HEK293 (cell line): ENCODE data around the gene PTGES.

Experiments
- CTCF ChIA-PET: fragments of 350-600 bp; formaldehyde crosslinking; extraction: SDS; loops from one replicate; lab custom pipeline; 2021; ENCODE audit warnings: antibody characterized with exemption; lab: Yijun Ruan, JAX
- POLR2A ChIA-PET: fragments of 300-600 bp; formaldehyde crosslinking; extraction: SDS; loops from one replicate; lab custom pipeline; 2020; ENCODE audit warnings: antibody characterized with exemption, inconsistent platforms; lab: Yijun Ruan, JAX
- H3K27ac ChIP-seq: fragments of 200-500 bp; sonication (Bioruptor generic); 2 replicates; pipeline ENCODE4 v1.5.1; 2014; ENCODE audit warnings: low read depth, low read length, control low read depth, inconsistent platforms; ENCODE audit errors: extremely low read depth
- H3K36me3 ChIP-seq, 2 experiments: fragments of 200-500 bp in 1 of 2; sonication (Bioruptor generic) in 1 of 2; 1 replicate in 1 of 2; 2 replicates in 1 of 2; pipeline ENCODE4 v1.5.1; 2014 to 2017; ENCODE audit warnings: inconsistent platforms in 2 of 2, low read length in 2 of 2; ENCODE audit not compliant: control insufficient read depth in 2 of 2, insufficient read depth in 1 of 2
- H3K4me1 ChIP-seq: fragments of 200-500 bp; sonication (Bioruptor generic); 2 replicates; pipeline ENCODE4 v1.5.1; 2014; ENCODE audit warnings: mild to moderate bottlenecking, low read length, inconsistent platforms; ENCODE audit not compliant: control insufficient read depth, insufficient read depth
- H3K4me3 ChIP-seq: 2 replicates; pipeline ENCODE4 v1.5.1; 2011; ENCODE audit warnings: low read depth, mild to moderate bottlenecking, control low read depth, low read length, moderate library complexity
- H3K9me3 ChIP-seq: fragments of 200-500 bp; sonication (Bioruptor generic); 2 replicates; pipeline ENCODE4 v1.5.1; 2014; ENCODE audit warnings: low read depth, low read length, inconsistent platforms; ENCODE audit not compliant: control insufficient read depth, insufficient read depth
- FEZF1 ChIP-seq: fragments of 450-650 bp; formaldehyde crosslinking; IDR thresholded peaks from 2 replicates; pipeline ENCODE4 v1.5.1; 2016; ENCODE audit warnings: missing biosample characterization, missing genetic modification characterization
- KLF1 ChIP-seq: fragments of 450-650 bp; formaldehyde crosslinking; IDR thresholded peaks from 2 replicates; pipeline ENCODE4 v1.5.1; 2016; ENCODE audit warnings: missing biosample characterization, missing genetic modification characterization
- KLF10 ChIP-seq: fragments of 450-650 bp; IDR thresholded peaks from 2 replicates; pipeline ENCODE4 v1.5.1; 2018; ENCODE audit warnings: missing biosample characterization, mild to moderate bottlenecking, missing genetic modification characterization
- KLF7 ChIP-seq: fragments of 450-650 bp; formaldehyde crosslinking; IDR thresholded peaks from 2 replicates; pipeline ENCODE4 v1.5.1; 2016; ENCODE audit warnings: missing biosample characterization, missing genetic modification characterization, borderline replicate concordance
- KLF9 ChIP-seq: fragments of 450-650 bp; formaldehyde crosslinking; IDR thresholded peaks from 2 replicates; pipeline ENCODE4 v1.5.1; 2016; ENCODE audit warnings: missing biosample characterization, missing genetic modification characterization, low read depth
- YY1 ChIP-seq: fragments of 450-650 bp; formaldehyde crosslinking; IDR thresholded peaks from 2 replicates; pipeline ENCODE4 v1.5.1; 2018; ENCODE audit warnings: missing biosample characterization, missing genetic modification characterization
- YY2 ChIP-seq: fragments of 450-650 bp; formaldehyde crosslinking; IDR thresholded peaks from 2 replicates; pipeline ENCODE4 v1.5.1; 2016; ENCODE audit warnings: missing biosample characterization, missing genetic modification characterization
- ZBTB20 ChIP-seq: fragments of 450-650 bp; formaldehyde crosslinking; IDR thresholded peaks from 2 replicates; pipeline ENCODE4 v1.5.1; 2016; ENCODE audit warnings: missing biosample characterization, missing genetic modification characterization
- ZFP3 ChIP-seq: fragments of 450-650 bp; formaldehyde crosslinking; IDR thresholded peaks from 2 replicates; pipeline ENCODE4 v1.5.1; 2016; ENCODE audit warnings: low read depth, missing biosample characterization, missing genetic modification characterization
- ZFP69B ChIP-seq: fragments of 450-650 bp; formaldehyde crosslinking; IDR thresholded peaks from 2 replicates; pipeline ENCODE4 v1.5.1; 2016; ENCODE audit warnings: missing biosample characterization, missing genetic modification characterization
- ZIC2 ChIP-seq: fragments of 450-650 bp; formaldehyde crosslinking; IDR thresholded peaks from 2 replicates; pipeline ENCODE4 v1.5.1; 2016; ENCODE audit warnings: missing biosample characterization, missing genetic modification characterization
- ZNF140 ChIP-seq: fragments of 450-650 bp; formaldehyde crosslinking; IDR thresholded peaks from 2 replicates; pipeline ENCODE4 v1.5.1; 2016; ENCODE audit warnings: missing biosample characterization, missing genetic modification characterization
- ZNF16 ChIP-seq: fragments of 450-650 bp; formaldehyde crosslinking; IDR thresholded peaks from 2 replicates; pipeline ENCODE4 v1.5.1; 2016; ENCODE audit warnings: low read depth, missing biosample characterization, missing genetic modification characterization
- ZNF169 ChIP-seq: fragments of 450-650 bp; formaldehyde crosslinking; IDR thresholded peaks from 2 replicates; pipeline ENCODE4 v1.5.1; 2016; ENCODE audit warnings: missing biosample characterization, missing genetic modification characterization
- ZNF211 ChIP-seq: fragments of 450-650 bp; formaldehyde crosslinking; IDR thresholded peaks from 2 replicates; pipeline ENCODE4 v1.5.1; 2016; ENCODE audit warnings: low read depth, missing biosample characterization, missing genetic modification characterization
- ZNF214 ChIP-seq: fragments of 450-650 bp; formaldehyde crosslinking; IDR thresholded peaks from 2 replicates; pipeline ENCODE4 v1.5.1; 2017; ENCODE audit warnings: missing biosample characterization, mild to moderate bottlenecking, missing genetic modification characterization, borderline replicate concordance
- ZNF223 ChIP-seq: fragments of 450-650 bp; formaldehyde crosslinking; IDR thresholded peaks from 2 replicates; pipeline ENCODE4 v1.5.1; 2016; ENCODE audit warnings: missing biosample characterization, missing genetic modification characterization
- ZNF366 ChIP-seq: fragments of 450-650 bp; formaldehyde crosslinking; conservative IDR thresholded peaks from 2 replicates; pipeline ENCODE4 v1.5.1; 2016; ENCODE audit warnings: missing biosample characterization, missing genetic modification characterization
- ZNF394 ChIP-seq: fragments of 450-650 bp; formaldehyde crosslinking; IDR thresholded peaks from 2 replicates; pipeline ENCODE4 v1.5.1; 2016; ENCODE audit warnings: missing biosample characterization, missing genetic modification characterization, mild to moderate bottlenecking, moderate library complexity, borderline replicate concordance
- ZNF416 ChIP-seq: fragments of 450-650 bp; formaldehyde crosslinking; IDR thresholded peaks from 2 replicates; pipeline ENCODE4 v1.5.1; 2016; ENCODE audit warnings: missing biosample characterization, missing genetic modification characterization
- ZNF501 ChIP-seq: fragments of 450-650 bp; formaldehyde crosslinking; IDR thresholded peaks from 2 replicates; pipeline ENCODE4 v1.5.1; 2016; ENCODE audit warnings: missing biosample characterization, missing genetic modification characterization
- ZNF521 ChIP-seq: fragments of 450-650 bp; formaldehyde crosslinking; IDR thresholded peaks from 2 replicates; pipeline ENCODE4 v1.5.1; 2017; ENCODE audit warnings: missing biosample characterization, mild to moderate bottlenecking, missing genetic modification characterization
- ZNF555 ChIP-seq: fragments of 450-650 bp; formaldehyde crosslinking; conservative IDR thresholded peaks from 2 replicates; pipeline ENCODE4 v1.5.1; 2017; ENCODE audit warnings: missing biosample characterization, mild to moderate bottlenecking, missing genetic modification characterization, inconsistent platforms
- ZNF621 ChIP-seq: fragments of 450-650 bp; formaldehyde crosslinking; IDR thresholded peaks from 2 replicates; pipeline ENCODE4 v1.5.1; 2017; ENCODE audit warnings: missing biosample characterization, missing genetic modification characterization
- ZNF623 ChIP-seq: fragments of 450-650 bp; formaldehyde crosslinking; IDR thresholded peaks from 2 replicates; pipeline ENCODE4 v1.5.1; 2016; ENCODE audit warnings: missing biosample characterization, missing genetic modification characterization
- ZNF747 ChIP-seq: fragments of 450-650 bp; formaldehyde crosslinking; IDR thresholded peaks from 2 replicates; pipeline ENCODE4 v1.5.1; 2016; ENCODE audit warnings: missing biosample characterization, missing genetic modification characterization
- ZNF791 ChIP-seq: fragments of 450-650 bp; formaldehyde crosslinking; IDR thresholded peaks from 2 replicates; pipeline ENCODE4 v1.5.1; 2016; ENCODE audit warnings: missing biosample characterization, missing genetic modification characterization
- TF ChIP-seq, protein P1 (sequence below): fragments of 450-650 bp; formaldehyde crosslinking; IDR thresholded peaks from 2 replicates; pipeline ENCODE4 v1.5.1; 2016; ENCODE audit warnings: missing biosample characterization, missing genetic modification characterization
- TF ChIP-seq, protein P2 (sequence below): IDR thresholded peaks from 2 replicates; pipeline ENCODE4 v1.6.1; 2011; ENCODE audit warnings: mild to moderate bottlenecking, low read depth, low read length, borderline replicate concordance
- TF ChIP-seq, protein P3 (sequence below): fragments of 450-650 bp; formaldehyde crosslinking; IDR thresholded peaks from 2 replicates; pipeline ENCODE4 v1.5.1; 2016; ENCODE audit warnings: missing biosample characterization, missing genetic modification characterization
- TF ChIP-seq, protein P4 (sequence below): fragments of 450-650 bp; formaldehyde crosslinking; conservative IDR thresholded peaks from 2 replicates; pipeline ENCODE4 v1.5.1; 2016; ENCODE audit warnings: low read depth, missing biosample characterization, missing genetic modification characterization

The PTGES gene

DNA sequence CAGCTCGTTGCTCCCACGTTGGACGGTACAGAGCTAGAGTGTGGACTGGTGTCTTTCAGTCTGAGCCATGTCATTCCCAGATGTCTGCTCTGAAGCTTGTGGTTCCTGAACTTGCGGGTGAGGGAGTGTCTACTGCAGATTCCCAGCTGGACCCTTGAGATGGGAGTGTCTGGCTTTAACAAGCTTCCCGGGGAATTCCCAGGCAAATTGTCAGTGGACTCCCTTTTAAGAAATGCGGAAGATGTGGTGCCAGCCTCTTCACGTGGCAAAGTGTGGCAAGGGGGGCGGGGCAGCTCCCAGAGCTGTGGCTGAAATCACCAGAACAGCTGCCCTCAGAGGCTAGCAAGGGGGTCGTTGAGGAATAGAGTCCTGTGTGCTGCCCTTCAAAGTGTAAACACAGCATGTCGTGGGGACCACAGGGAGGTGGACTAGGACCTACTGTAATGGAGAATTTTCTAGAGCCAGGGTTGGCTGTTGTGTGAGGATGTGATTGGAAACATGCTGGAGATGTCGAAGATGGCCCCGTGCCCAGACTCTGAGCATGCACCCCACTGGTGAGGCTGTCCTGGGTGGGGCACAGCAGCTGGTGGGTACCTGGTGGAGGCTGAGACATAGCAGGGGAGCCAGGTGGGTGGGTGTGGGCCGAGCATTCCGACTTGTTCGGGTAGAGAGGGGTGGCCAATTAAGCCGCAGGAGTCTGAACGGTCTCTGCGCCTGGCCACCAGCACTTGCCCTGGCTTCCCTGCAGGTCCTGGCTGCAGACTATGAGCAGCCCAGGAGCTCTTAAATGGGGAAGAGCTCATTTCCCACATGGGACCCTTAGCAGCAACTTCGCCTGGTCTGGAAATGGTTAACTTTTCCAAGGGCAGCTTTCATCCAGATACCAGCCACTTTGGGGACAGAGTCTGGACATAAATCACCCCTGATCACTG lies 50.0 kb downstream of the PTGES start:
- Histone ChIP-seq H3K36me3 (no peaks in the 10 kb centered on the region), H3K27ac (no peak overlapping the region), H3K4me3 (no peak overlapping the region), H3K4me1 (no peaks in the 10 kb centered on the region; the same call in 1 of the 2 replicates), H3K9me3 (no peaks in the 10 kb centered on the region)
- POLR2A ChIA-PET = interaction anchor here (1.1 kb wide), 1 partner anchor 10 kb away, joined by 4 read pairs; no protein-coding TSS in a partner anchor
- CTCF ChIA-PET = interaction anchor here (0.5 to 1.5 kb wide), 4 partner anchors 12 to 34 kb away, joined by 3 to 6 read pairs (median 4); no protein-coding TSS in a partner anchor
- TF ChIP-seq, protein P1, sequence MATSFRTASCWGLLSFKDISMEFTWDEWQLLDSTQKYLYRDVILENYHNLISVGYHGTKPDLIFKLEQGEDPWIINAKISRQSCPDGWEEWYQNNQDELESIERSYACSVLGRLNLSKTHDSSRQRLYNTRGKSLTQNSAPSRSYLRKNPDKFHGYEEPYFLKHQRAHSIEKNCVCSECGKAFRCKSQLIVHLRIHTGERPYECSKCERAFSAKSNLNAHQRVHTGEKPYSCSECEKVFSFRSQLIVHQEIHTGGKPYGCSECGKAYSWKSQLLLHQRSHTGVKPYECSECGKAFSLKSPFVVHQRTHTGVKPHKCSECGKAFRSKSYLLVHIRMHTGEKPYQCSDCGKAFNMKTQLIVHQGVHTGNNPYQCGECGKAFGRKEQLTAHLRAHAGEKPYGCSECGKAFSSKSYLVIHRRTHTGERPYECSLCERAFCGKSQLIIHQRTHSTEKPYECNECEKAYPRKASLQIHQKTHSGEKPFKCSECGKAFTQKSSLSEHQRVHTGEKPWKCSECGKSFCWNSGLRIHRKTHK (tag by site-specific recombination) = no peak
- no peak for TF ChIP-seq ZNF791 (tag by site-specific recombination)
- TF ChIP-seq ZNF555 (tag by site-specific recombination) = no peak
- no peak for TF ChIP-seq ZNF140
- peak; percentile 53 for TF ChIP-seq ZIC2 (tag by site-specific recombination)
- no peak for TF ChIP-seq ZNF501 (tag by site-specific recombination)
- no peak for TF ChIP-seq YY2 (tag by site-specific recombination)
- TF ChIP-seq KLF10 (tag by site-specific recombination) = peak; percentile 34; the same call in 1 of the 2 replicates
- no peak for TF ChIP-seq KLF7 (tag by site-specific recombination)
- TF ChIP-seq KLF1 = peak; percentile 93
- TF ChIP-seq KLF9 (tag by site-specific recombination) = no peak
- no peak for TF ChIP-seq ZNF211 (tag by site-specific recombination)
- TF ChIP-seq ZNF169 (tag by site-specific recombination) = no peak
- TF ChIP-seq, protein P2, sequence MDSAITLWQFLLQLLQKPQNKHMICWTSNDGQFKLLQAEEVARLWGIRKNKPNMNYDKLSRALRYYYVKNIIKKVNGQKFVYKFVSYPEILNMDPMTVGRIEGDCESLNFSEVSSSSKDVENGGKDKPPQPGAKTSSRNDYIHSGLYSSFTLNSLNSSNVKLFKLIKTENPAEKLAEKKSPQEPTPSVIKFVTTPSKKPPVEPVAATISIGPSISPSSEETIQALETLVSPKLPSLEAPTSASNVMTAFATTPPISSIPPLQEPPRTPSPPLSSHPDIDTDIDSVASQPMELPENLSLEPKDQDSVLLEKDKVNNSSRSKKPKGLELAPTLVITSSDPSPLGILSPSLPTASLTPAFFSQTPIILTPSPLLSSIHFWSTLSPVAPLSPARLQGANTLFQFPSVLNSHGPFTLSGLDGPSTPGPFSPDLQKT = no peak
- no peak for TF ChIP-seq ZNF223 (tag by site-specific recombination)
- no peak for TF ChIP-seq ZNF623 (tag by site-specific recombination)
- TF ChIP-seq ZNF521 (tag by site-specific recombination) = no peak
- TF ChIP-seq ZBTB20 (tag by site-specific recombination) = no peak
- TF ChIP-seq ZFP69B (tag by site-specific recombination) = 0 out of 2 replicates have a peak, but pooled peaks have one; percentile 35
- TF ChIP-seq, protein P3, sequence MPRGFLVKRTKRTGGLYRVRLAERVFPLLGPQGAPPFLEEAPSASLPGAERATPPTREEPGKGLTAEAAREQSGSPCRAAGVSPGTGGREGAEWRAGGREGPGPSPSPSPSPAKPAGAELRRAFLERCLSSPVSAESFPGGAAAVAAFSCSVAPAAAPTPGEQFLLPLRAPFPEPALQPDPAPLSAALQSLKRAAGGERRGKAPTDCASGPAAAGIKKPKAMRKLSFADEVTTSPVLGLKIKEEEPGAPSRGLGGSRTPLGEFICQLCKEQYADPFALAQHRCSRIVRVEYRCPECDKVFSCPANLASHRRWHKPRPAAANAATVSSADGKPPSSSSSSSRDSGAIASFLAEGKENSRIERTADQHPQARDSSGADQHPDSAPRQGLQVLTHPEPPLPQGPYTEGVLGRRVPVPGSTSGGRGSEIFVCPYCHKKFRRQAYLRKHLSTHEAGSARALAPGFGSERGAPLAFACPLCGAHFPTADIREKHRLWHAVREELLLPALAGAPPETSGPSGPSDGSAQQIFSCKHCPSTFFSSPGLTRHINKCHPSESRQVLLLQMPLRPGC (tag by site-specific recombination) = no peak
- TF ChIP-seq ZNF747 (tag by site-specific recombination) = no peak
- no peak for TF ChIP-seq ZFP3 (tag by site-specific recombination)
- TF ChIP-seq YY1 (tag by site-specific recombination) = no peak
- TF ChIP-seq ZNF366 (tag by site-specific recombination) = no peak
- TF ChIP-seq ZNF416 (tag by site-specific recombination) = no peak
- TF ChIP-seq FEZF1 (tag by site-specific recombination) = no peak
- no peak for TF ChIP-seq ZNF621 (tag by site-specific recombination)
- TF ChIP-seq ZNF16 = no peak
- TF ChIP-seq, protein P4, sequence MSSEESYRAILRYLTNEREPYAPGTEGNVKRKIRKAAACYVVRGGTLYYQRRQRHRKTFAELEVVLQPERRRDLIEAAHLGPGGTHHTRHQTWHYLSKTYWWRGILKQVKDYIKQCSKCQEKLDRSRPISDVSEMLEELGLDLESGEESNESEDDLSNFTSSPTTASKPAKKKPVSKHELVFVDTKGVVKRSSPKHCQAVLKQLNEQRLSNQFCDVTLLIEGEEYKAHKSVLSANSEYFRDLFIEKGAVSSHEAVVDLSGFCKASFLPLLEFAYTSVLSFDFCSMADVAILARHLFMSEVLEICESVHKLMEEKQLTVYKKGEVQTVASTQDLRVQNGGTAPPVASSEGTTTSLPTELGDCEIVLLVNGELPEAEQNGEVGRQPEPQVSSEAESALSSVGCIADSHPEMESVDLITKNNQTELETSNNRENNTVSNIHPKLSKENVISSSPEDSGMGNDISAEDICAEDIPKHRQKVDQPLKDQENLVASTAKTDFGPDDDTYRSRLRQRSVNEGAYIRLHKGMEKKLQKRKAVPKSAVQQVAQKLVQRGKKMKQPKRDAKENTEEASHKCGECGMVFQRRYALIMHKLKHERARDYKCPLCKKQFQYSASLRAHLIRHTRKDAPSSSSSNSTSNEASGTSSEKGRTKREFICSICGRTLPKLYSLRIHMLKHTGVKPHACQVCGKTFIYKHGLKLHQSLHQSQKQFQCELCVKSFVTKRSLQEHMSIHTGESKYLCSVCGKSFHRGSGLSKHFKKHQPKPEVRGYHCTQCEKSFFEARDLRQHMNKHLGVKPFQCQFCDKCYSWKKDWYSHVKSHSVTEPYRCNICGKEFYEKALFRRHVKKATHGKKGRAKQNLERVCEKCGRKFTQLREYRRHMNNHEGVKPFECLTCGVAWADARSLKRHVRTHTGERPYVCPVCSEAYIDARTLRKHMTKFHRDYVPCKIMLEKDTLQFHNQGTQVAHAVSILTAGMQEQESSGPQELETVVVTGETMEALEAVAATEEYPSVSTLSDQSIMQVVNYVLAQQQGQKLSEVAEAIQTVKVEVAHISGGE (tag by site-specific recombination) = no peak
- TF ChIP-seq ZNF214 = no peak
- no peak for TF ChIP-seq ZNF394
